ENCODE measurements around the gene CTBP2. TPM values are rescaled to one million over a fixed set of nuclear protein-coding genes. Genes with fewer than 3 reads are reported as not detected.

The CTBP2 gene
- total RNA-seq, 4 donors from 2014 or later = 65.9 to 129 (median 71.2) TPM

GRCh38 chr10:124955868-124956267 is 204.5 kb downstream of the CTBP2 start:
- H3K4me1 ChIP-seq = peaks cover 0 to 3% of the 10 kb centered on the region in 2 donors
- no peaks in the 10 kb centered on the region for H3K27me3 ChIP-seq
- TF ChIP-seq POLR2A (IDR thresholded peaks at IDR 0.05) (no peak), CTCF (IDR thresholded peaks at IDR 0.05) (no peak)
- intact Hi-C loops (cut with DNase I; ENCODE audit: low total_unique reads) = no loop called here
- DNase-seq = no peak
- H3K9me3 ChIP-seq = no peaks in the 10 kb centered on the region
- no peak overlapping the region for H3K4me3 ChIP-seq
- no peaks in the 10 kb centered on the region for H3K36me3 ChIP-seq
- no peak overlapping the region for H3K27ac ChIP-seq

DNA sequence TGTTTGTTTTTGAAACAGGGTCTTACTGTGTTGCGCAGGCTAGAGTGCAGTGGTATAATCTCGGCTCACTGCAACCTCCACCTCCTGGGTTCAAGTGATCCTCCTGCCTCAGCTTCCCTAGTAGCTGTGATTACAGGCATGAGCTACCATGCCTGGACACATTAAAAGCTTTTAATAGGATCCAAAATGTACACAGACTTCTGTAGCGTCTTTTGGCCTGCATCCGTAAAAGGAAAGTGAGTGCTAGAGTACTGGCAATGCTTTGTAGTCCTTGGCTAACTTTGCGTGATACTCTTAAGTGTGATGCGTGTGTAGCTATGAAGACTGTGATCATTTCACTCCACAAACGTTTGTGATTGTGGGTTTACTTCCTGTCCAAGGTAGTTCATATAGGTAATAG is 205.1 kb downstream of the CTBP2 start:
- no peak for DNase-seq
- intact Hi-C loops (cut with DNase I; ENCODE audit: low total_unique reads) = no loop called here
- Histone ChIP-seq H3K9me3 (no peaks in the 10 kb centered on the region), H3K27me3 (no peaks in the 10 kb centered on the region), H3K36me3 (no peaks in the 10 kb centered on the region), H3K4me1 (peaks cover 0 to 3% of the 10 kb centered on the region in 2 donors), H3K27ac (no peak overlapping the region), H3K4me3 (no peak overlapping the region)
- no peak for TF ChIP-seq POLR2A (IDR thresholded peaks at IDR 0.05)
- TF ChIP-seq CTCF (IDR thresholded peaks at IDR 0.05) = no peak

- Histone ChIP-seq H3K27me3 (no peaks in the 10 kb centered on the region), H3K4me3 (no peak overlapping the region), H3K36me3 (no peaks in the 10 kb centered on the region), H3K27ac (peak overlapping the region; percentile 10 to 18), H3K4me1 (peaks cover 0 to 3% of the 10 kb centered on the region in 2 donors), H3K9me3 (no peaks in the 10 kb centered on the region)
- no peak for TF ChIP-seq POLR2A (IDR thresholded peaks at IDR 0.05)
- no peak for TF ChIP-seq CTCF (IDR thresholded peaks at IDR 0.05)
- DNase-seq = no peak
- intact Hi-C loops (cut with DNase I; ENCODE audit: low total_unique reads) = no loop called here
Measured at GRCh38 chr10:124953421-124953820, 206.9 kb downstream of the CTBP2 start.

- Histone ChIP-seq H3K4me3 (no peak overlapping the region), H3K27ac (no peak overlapping the region), H3K27me3 (no peaks in the 10 kb centered on the region), H3K4me1 (peaks cover 0 to 3% of the 10 kb centered on the region in 2 donors), H3K9me3 (no peaks in the 10 kb centered on the region), H3K36me3 (no peaks in the 10 kb centered on the region)
- intact Hi-C loops (cut with DNase I; ENCODE audit: low total_unique reads) = no loop called here
- DNase-seq = no peak
- no peak for TF ChIP-seq CTCF (IDR thresholded peaks at IDR 0.05)
- no peak for TF ChIP-seq POLR2A (IDR thresholded peaks at IDR 0.05)
Measured at GRCh38 chr10:124952123-124952522, 208.2 kb downstream of the CTBP2 start.

DNA sequence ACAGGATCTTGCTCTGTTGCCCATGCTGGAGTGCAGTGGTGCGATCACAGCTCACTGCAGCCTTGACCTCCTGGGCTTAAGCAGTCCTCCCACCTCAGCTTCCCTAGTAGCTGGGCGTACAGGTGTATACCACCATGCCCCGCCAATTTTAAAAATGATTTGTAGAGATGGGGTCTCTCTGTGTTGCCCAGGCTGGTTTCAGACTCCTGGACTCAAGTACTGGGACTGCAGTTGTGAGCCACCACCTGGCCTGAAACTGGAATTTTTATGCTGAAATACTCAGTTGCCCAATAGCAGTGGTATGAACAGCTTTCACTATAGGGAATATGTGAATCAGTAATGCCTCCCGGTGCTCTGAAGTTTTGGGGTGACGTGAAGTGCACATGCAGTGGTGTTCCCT is 210.8 kb downstream of the CTBP2 start:
- H3K27me3 ChIP-seq = no peaks in the 10 kb centered on the region
- H3K4me3 ChIP-seq = no peak overlapping the region
- H3K4me1 ChIP-seq = peaks cover 0 to 6% of the 10 kb centered on the region in 2 donors
- TF ChIP-seq CTCF (IDR thresholded peaks at IDR 0.05) (no peak), POLR2A (IDR thresholded peaks at IDR 0.05) (no peak)
- intact Hi-C loops (cut with DNase I; ENCODE audit: low total_unique reads) = no loop called here
- H3K27ac ChIP-seq = no peak overlapping the region
- no peak for DNase-seq
- H3K36me3 ChIP-seq = no peaks in the 10 kb centered on the region
- H3K9me3 ChIP-seq = no peaks in the 10 kb centered on the region
